Inflammatory macrophage (primary cell): Measurements from ENCODE around the gene CCRL2.

Source experiments
- DNase-seq, 2 donors: peaks; one replicate each; pipeline ENCODE4 v3.0.0-alpha.2; 2020 to 2022
- total RNA-seq, 18 experiments: gene quantifications; one replicate each; lab custom pipeline; 2026; ENCODE audit warnings: mixed read lengths in 6 of 18, inconsistent platforms in 2 of 18; lab: John Stamatoyannopoulos, UW

The CCRL2 gene, protein sequence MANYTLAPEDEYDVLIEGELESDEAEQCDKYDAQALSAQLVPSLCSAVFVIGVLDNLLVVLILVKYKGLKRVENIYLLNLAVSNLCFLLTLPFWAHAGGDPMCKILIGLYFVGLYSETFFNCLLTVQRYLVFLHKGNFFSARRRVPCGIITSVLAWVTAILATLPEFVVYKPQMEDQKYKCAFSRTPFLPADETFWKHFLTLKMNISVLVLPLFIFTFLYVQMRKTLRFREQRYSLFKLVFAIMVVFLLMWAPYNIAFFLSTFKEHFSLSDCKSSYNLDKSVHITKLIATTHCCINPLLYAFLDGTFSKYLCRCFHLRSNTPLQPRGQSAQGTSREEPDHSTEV
- total RNA-seq, result 55.5 to 624 (median 132) reads per million in 18 experiments

DNA sequence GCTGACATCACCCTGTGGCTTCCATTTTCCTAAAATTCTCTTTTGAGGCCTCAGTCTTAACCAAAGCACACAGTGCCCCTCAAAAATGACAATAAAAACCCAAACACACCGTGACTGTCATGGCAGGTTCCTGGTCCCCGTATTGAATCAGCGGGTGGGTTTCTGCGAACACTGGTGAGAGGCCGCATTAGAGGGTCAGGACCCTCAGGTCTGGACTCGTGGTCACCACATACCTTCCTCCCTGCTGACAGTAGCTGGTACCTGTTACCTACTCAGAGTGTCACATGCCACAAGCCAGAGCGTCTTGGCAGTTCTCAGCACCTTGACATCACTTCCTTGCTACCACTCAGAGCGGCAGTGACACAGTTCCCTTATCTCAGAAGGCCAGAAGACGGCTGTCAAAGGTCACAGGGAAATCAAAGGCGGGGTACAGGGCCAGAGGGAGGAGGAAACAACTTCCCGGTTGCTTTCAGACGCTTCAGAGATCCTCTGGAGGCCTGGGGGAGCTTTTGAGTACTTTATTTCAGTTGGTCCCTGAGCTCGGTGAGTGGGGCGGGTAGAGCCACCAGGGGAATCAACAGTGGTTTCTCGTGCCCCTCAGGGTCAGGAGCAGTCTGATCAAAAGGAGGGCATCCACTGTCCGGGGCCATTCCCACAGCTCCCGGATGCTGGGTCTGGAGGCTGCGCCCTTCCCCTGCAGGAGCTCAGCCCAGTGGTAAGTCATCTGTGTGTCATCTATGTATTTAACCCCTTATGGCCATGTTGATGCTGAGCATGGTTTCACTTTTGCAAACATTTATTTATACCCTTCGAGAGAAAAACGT lies at the start of gene CCRL2, which contains the start of gene CCR5AS:
Gene CCRL2, plus strand, starts transcription at position 472 of the 824 bp plus-strand sequence. CDS start 821 bp downstream, outside the sequence.
Gene CCR5AS, minus strand, starts transcription at position 279 of the 824 bp plus-strand sequence.
- DNase-seq, result peak; percentile 88 to 93

DNA sequence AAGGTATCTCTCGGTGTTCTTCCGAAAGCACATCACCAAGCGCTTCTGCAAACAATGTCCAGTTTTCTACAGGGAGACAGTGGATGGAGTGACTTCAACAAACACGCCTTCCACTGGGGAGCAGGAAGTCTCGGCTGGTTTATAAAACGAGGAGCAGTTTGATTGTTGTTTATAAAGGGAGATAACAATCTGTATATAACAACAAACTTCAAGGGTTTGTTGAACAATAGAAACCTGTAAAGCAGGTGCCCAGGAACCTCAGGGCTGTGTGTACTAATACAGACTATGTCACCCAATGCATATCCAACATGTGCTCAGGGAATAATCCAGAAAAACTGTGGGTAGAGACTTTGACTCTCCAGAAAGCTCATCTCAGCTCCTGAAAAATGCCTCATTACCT lies 48.6 kb upstream of the CCRL2 start:
- DNase-seq, result no peak

DNA sequence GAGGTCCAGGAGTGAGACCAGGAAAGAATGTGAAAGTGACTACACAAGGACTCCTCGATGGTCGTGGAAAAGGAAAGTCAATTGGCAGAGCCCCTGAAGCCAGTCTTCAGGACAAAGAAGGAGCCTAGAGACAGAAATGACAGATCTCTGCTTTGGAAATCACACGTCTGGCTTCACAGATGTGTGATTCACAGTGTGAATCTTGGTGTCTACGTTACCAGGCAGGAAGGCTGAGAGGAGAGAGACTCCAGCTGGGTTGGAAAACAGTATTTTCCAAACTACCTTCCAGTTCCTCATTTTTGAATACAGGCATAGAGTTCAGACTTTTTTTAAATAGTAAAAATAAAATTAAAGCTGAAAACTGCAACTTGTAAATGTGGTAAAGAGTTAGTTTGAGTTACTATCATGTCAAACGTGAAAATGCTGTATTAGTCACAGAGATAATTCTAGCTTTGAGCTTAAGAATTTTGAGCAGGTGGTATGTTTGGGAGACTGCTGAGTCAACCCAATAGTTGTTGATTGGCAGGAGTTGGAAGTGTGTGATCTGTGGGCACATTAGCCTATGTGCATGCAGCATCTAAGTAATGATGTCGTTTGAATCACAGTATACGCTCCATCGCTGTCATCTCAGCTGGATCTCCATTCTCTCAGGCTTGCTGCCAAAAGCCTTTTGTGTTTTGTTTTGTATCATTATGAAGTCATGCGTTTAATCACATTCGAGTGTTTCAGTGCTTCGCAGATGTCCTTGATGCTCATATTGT lies 47.1 kb upstream of the CCRL2 start:
- peak in 1 of 2 donors; percentile 24 for DNase-seq

DNA sequence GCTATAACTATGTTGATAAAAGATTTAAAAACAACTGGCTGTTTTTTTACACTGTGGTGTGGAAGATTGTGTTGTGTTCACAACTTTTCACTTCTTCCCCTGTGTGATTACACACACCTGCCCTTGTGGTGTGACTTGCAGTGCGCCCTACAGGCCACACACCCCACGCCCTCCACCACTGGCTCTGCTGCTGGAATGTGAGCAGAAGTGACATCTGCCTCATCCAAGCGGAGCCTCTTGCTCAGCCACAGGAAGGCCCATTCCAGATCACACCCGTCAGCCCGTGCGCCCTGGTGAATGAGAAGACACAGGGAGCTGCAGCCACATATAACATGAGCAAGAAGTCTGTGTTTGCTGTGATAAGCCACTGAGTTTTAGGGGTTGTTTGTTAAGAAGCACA lies 46.2 kb upstream of the CCRL2 start:
- DNase-seq, result peak; percentile 36 to 55

DNA sequence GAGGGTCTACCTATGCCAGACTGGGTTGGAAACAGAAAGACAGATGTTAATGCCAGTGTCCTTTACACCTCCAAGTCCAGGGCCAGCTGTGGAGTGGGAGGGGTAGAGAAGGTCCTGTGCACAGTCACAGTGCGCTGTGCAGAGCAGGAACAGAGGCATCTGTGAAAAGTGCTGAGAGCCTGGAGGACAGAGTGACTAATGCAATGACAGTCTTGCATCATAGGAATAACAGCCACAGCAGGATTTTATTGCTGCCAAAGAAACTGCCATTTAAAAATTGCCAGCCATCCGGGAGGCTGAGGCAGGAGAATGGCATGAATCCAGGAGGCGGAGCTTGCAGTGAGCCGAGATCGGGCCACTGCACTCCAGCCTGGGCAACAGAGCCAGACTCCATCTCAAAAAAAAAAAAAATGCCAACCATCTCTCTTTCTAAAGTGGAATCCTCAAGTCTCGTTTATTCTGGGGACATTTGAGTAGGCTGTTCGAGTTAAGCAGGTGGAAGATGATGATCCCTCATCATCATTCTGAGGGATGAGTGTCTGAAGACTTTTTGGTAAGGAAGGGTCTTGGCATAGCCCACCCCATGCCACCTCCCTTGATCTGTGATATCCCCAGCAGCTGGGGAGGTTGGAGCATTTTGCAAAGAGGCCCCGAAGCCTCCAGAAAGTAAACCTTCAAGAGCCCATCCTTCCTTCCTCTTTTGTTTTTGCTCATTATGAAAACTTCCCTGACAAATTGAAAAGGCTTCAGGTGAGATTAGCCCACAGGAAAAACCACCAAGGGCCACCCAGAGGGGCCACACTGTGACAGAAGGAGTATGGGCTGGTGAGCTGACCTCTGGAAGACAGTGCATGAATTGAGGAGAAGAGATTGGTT lies 45.4 kb upstream of the CCRL2 start:
- DNase-seq, result peak; percentile 83 to 88

DNA sequence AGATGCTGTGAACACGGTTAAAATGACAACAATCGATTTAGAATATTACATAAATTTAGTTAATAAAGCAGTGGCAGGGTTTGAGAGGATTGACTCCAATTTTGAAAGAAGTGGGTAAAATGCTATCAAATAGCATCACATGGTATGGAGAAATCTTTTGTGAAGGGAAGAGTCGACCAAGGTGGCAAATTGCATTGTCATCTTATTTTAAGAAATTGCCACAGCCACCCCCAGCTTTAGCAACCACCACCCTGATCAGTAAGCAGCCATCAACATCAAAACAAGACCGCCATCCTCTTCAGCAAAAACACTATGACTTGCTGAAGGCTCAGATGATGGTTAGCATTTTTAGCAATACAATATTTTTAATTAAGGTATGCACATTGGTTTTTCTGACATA lies 42.0 kb upstream of the CCRL2 start:
- DNase-seq, result no peak

DNA sequence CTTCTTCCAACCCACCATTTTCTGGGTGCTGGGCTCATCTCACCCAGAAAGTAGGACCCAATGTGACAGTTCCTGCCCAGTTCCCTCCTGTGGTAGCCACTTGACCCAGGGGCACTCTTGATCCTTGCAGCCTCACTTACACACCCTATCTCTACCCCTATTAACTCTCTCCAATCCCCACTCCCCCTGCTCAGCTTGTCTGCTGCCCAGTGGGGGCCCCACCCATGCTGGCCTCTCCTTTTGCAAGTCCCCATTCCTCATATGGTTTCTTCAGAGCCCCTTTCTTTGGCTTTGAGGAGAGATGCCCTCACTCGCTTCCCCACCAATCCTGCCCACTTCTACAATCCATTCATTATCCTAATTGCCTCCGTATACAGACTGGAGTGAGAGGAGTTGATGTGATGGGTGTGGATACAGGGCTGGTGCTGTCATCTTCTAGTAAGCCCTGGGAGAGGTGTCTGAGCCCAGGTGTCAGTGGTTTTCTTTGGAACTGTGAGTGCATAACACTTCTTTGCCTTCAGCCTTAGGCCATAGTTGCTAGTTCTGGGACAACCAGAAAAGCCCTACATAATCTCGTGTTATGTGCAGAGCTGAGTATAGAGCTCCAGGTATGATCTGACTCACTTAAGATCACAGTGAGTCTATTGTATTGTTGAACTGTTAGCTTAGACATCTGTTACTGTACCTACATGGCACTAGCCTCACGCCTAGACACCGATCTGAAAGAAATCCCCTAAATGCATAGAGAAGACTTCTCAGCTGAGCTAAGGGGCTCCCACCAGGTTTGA lies 41.1 kb upstream of the CCRL2 start:
- DNase-seq, result no peak

DNA sequence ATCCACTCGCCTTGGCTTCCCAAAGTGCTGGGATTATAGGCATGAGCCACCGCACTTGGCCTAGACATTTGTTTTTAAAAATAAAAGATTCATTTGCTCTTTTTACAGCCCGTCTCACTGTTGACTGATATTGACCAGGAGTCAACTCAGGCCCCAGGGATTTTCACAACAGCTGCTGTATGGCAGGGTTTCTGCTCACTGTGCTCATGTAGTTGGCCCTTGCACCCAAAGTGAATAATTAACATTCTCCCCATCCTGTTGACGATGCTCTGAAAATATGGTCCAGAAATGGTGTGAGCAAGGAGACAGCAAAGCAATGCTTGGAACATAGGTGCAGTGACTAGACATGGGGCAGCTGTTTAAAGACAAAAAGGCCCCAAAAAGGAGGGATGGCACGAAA lies 39.2 kb upstream of the CCRL2 start:
- no peak for DNase-seq

DNA sequence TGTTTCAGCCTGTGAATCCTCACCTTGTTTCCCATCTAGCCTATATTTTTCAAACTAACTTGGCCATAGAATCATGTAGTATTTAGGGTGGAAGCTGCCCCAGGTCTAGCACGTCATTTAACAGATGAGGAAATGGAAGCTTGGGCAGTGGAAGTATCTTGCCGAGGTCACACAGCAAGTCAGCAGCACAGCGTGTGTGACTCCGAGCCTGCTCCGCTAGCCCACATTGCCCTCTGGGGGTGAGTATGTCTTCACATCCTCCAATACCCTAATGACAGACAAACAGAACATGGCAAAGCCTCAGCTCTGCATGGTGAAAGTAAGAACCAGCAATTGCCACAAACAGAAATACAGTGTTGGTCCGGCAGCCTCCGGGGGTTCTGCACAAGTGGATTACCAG lies 38.5 kb upstream of the CCRL2 start:
- peak; percentile 95 to 97 for DNase-seq

DNA sequence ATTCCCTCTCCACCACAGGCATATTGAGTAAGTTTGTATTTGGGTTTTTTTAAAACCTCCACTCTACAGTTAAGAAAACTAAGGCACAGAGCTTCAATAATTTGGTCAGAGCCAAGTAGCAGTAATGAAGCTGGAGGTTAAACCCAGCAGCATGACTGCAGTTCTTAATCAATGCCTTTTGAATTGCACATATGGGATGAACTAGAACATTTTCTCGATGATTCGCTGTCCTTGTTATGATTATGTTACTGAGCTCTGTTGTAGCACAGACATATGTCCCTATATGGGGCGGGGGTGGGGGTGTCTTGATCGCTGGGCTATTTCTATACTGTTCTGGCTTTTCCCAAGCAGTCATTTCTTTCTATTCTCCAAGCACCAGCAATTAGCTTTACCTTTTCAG lies 37.9 kb upstream of the CCRL2 start:
- DNase-seq, result peak in 1 of 2 donors; percentile 43

DNA sequence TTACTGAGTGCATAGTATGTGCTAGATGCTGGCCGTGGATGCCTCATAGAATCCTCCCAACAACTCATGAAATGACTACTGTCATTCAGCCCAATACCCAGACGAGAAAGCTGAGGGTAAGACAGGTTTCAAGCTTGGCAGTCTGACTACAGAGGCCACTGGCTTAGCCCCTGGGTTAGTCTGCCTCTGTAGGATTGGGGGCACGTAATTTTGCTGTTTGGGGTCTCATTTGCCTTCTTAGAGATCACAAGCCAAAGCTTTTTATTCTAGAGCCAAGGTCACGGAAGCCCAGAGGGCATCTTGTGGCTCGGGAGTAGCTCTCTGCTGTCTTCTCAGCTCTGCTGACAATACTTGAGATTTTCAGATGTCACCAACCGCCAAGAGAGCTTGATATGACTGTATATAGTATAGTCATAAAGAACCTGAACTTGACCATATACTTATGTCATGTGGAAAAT lies 37.4 kb upstream of the CCRL2 start:
- DNase-seq, result no peak

DNA sequence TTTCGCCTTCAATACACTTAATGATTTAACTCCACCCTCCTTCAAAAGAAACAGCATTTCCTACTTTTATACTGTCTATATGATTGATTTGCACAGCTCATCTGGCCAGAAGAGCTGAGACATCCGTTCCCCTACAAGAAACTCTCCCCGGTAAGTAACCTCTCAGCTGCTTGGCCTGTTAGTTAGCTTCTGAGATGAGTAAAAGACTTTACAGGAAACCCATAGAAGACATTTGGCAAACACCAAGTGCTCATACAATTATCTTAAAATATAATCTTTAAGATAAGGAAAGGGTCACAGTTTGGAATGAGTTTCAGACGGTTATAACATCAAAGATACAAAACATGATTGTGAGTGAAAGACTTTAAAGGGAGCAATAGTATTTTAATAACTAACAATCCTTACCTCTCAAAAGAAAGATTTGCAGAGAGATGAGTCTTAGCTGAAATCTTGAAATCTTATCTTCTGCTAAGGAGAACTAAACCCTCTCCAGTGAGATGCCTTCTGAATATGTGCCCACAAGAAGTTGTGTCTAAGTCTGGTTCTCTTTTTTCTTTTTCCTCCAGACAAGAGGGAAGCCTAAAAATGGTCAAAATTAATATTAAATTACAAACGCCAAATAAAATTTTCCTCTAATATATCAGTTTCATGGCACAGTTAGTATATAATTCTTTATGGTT lies 36.1 kb upstream of the CCRL2 start, which contains the start of gene CCR5:
Gene CCR5, plus strand, starts transcription at position 108 of the 680 bp plus-strand sequence. CDS start 1,957 bp downstream, outside the sequence.
- DNase-seq, result peak; percentile 56 to 70

DNA sequence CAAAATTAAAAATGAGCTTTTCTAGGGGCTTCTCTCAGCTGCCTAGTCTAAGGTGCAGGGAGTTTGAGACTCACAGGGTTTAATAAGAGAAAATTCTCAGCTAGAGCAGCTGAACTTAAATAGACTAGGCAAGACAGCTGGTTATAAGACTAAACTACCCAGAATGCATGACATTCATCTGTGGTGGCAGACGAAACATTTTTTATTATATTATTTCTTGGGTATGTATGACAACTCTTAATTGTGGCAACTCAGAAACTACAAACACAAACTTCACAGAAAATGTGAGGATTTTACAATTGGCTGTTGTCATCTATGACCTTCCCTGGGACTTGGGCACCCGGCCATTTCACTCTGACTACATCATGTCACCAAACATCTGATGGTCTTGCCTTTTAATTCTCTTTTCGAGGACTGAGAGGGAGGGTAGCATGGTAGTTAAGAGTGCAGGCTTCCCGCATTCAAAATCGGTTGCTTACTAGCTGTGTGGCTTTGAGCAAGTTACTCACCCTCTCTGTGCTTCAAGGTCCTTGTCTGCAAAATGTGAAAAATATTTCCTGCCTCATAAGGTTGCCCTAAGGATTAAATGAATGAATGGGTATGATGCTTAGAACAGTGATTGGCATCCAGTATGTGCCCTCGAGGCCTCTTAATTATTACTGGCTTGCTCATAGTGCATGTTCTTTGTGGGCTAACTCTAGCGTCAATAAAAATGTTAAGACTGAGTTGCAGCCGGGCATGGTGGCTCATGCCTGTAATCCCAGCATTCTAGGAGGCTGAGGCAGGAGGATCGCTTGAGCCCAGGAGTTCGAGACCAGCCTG lies 35.3 kb upstream of the CCRL2 start:
- DNase-seq, result no peak

DNA sequence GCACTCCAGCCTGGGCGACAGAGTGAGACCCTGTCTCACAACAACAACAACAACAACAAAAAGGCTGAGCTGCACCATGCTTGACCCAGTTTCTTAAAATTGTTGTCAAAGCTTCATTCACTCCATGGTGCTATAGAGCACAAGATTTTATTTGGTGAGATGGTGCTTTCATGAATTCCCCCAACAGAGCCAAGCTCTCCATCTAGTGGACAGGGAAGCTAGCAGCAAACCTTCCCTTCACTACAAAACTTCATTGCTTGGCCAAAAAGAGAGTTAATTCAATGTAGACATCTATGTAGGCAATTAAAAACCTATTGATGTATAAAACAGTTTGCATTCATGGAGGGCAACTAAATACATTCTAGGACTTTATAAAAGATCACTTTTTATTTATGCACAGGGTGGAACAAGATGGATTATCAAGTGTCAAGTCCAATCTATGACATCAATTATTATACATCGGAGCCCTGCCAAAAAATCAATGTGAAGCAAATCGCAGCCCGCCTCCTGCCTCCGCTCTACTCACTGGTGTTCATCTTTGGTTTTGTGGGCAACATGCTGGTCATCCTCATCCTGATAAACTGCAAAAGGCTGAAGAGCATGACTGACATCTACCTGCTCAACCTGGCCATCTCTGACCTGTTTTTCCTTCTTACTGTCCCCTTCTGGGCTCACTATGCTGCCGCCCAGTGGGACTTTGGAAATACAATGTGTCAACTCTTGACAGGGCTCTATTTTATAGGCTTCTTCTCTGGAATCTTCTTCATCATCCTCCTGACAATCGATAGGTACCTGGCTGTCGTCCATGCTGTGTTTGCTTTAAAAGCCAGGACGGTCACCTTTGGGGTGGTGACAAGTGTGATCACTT lies 34.3 kb upstream of the CCRL2 start:
- peak; percentile 70 to 75 for DNase-seq

DNA sequence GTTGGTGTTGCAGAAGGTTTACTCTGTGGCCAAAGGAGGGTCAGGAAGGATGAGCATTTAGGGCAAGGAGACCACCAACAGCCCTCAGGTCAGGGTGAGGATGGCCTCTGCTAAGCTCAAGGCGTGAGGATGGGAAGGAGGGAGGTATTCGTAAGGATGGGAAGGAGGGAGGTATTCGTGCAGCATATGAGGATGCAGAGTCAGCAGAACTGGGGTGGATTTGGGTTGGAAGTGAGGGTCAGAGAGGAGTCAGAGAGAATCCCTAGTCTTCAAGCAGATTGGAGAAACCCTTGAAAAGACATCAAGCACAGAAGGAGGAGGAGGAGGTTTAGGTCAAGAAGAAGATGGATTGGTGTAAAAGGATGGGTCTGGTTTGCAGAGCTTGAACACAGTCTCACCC lies 32.3 kb upstream of the CCRL2 start:
- no peak for DNase-seq

DNA sequence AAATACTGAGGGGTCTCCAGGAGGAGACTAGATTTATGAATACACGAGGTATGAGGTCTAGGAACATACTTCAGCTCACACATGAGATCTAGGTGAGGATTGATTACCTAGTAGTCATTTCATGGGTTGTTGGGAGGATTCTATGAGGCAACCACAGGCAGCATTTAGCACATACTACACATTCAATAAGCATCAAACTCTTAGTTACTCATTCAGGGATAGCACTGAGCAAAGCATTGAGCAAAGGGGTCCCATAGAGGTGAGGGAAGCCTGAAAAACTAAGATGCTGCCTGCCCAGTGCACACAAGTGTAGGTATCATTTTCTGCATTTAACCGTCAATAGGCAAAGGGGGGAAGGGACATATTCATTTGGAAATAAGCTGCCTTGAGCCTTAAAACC lies 31.8 kb upstream of the CCRL2 start:
- DNase-seq, result no peak

DNA sequence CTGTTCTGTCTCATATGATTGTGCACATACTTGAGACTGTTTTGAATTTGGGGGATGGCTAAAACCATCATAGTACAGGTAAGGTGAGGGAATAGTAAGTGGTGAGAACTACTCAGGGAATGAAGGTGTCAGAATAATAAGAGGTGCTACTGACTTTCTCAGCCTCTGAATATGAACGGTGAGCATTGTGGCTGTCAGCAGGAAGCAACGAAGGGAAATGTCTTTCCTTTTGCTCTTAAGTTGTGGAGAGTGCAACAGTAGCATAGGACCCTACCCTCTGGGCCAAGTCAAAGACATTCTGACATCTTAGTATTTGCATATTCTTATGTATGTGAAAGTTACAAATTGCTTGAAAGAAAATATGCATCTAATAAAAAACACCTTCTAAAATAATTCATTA lies 31.2 kb upstream of the CCRL2 start:
- no peak for DNase-seq

DNA sequence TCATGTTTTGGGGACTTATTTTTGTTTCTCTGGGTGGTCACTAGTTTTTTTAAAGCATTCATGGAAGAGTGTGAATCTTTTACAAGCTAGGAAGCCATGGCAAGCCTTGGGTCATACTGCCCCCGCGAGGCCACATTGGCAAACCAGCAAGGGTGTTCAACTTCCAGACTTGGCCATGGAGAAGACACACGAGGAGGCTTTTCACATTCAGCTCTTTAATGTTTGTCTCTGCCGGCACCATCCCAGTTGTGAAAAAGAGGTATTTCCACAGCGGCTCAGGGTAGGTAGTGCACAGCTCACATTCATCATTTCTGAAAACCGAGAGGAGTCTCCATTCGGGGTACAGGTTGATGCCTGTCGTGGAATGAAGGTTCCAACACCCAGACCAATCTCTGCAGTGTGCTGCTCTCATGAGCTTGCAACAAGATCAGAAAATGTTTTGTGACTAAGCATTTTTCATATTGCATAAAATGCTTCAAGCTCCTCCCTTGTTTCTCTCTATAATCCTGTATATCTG lies 28.6 kb upstream of the CCRL2 start:
- DNase-seq, result peak; percentile 75 to 80
